NCI-H146 (cell line): ENCODE results near the gene RPSA.
"Not testable (repeated sequence)": the region's sequence is repeated elsewhere in the genome, so short reads cannot be mapped to it uniquely, and the experiment has no call there.

Experiments used
- DNase-seq: peaks from one replicate; lab custom pipeline; 2025; lab: John Stamatoyannopoulos, UW

The RPSA gene

DNA sequence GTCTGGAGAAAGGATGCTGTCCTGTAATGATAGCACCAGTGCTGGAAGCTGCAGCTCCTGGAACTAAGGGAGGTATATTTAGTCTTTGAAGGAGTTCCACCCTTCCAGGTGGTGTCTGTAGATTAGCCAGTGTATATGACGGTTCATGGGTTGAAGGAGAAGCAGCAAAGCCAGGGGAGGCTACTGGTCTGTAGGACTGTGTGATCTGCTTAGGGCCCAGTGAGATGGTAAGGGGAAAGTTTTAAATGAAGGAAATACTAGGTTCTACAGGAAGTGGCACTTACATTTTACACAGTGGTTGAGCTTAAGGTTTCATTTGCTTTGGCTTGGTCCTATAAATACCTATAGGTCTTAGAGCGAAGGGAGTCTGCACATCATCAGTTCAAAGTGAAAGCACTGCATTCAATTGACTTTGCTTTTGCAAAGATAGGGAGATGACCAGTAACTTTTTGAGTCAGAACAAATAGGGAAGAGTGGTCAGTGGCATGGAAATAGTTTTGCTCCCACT lies 17.7 kb upstream of the RPSA start:
- no peak for DNase-seq

DNA sequence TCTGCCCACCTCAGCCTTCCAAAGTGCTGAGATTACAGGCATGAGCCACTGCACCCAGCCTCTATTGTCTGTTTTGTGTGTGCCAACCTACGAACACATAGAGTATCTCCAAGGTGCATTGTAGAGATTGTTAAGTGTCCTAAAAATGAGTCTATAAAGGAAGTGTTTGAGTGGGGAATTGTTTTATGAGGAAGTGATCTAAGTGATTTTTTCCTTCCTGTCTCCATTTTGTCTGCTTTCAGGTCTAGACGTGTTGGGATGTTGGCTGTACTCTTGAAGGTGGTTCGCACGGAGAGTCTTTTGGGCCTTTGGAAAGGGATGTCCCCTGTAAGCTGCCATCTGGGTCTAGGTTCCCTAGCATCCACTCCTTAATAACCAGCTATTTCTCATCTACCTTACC lies 16.3 kb upstream of the RPSA start:
- DNase-seq = no peak

DNA sequence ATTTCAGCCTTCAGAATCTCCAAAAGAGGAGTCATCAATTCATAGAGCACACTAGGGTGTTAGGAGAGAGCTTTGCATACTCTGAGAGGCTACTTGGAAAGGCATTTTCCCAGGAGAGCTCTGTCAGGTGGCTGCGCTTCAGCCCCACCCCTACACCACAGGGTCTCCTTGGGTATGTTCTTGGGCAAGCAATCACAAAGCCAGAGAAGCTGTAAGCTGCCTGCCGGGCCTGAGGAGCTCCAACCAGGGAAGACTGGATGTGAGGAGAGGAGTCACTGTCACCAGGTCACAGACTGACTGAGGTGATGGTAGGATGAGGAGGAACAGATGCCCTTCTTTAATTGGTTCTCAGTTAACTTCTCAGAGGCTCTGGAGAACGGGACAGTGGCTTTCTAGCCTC lies 9.8 kb upstream of the RPSA start:
- DNase-seq = no peak

DNA sequence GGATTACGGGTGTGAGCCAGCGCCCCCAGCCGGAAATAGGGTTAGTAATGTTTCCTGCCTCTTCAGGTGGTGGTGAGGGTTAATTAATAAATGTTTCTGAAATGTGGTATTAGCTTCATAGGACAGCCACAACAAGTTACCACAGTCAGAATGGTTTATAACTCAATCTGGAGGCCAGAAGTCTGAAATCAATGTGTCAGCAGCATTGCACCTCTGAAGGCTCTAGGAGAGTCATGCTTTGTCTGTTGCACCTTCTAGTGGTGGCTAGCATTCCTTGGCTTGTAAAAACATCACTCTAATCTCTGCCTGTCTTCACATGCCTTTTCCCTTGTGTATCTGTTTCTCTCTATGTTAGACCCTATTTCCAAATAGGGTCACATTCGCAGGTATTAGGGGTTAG lies 7.8 kb upstream of the RPSA start:
- no peak for DNase-seq

DNA sequence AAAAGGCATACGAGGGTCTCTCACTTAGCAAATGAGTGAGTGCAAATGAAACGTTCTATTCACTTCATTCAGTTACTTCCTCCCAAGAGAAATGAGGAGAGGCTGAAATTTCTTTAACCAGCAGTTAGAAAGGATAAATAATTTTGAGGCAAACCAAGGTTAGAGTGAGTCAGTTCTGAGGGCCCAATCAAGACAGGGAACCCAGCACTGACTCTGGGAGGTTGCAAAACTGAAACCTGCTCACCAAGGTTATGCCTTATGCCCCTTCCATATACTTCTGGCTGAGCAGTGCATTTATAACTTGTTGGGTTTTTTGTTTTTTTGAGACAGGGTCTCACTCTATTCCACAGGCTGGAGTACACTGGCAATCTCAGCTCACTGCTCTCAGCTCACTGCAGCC lies 4.5 kb upstream of the RPSA start:
- no peak for DNase-seq

DNA sequence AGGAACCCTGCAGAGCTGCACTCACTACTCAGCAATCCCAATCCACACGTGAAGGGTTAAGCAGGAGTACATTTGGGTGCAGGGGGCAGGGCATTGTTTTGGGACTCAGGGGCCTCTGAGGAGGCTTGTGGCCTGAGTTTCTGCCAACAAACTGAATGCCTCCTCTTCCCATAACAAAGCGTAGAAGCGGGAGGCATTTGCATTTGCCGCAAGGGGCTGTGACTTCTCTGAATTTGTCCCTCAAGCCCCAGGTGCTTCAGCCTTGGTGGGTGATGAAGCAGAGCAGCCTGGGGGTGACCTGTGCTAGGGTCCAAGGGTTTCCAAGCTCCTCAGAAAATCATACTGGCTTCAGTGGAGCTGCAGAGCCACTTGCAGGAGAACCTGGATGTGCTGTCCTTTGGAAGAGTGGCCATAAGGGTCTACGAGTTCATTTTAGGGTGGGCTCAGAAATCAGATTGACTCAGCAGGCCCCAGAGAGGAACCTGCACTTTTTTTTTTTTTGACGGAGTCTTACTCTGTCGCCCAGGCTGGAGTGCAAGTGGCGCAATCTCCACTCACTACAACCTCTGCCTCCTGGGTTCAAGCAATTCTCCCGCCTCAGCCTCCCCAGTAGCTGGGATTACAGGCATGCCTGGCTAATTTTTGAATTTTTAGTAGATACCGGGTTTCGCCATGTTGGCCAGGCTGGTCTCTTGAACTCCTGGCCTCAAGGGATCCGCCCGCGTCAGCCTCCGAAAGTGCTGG lies 1.4 kb upstream of the RPSA start:
- no peak for DNase-seq

DNA sequence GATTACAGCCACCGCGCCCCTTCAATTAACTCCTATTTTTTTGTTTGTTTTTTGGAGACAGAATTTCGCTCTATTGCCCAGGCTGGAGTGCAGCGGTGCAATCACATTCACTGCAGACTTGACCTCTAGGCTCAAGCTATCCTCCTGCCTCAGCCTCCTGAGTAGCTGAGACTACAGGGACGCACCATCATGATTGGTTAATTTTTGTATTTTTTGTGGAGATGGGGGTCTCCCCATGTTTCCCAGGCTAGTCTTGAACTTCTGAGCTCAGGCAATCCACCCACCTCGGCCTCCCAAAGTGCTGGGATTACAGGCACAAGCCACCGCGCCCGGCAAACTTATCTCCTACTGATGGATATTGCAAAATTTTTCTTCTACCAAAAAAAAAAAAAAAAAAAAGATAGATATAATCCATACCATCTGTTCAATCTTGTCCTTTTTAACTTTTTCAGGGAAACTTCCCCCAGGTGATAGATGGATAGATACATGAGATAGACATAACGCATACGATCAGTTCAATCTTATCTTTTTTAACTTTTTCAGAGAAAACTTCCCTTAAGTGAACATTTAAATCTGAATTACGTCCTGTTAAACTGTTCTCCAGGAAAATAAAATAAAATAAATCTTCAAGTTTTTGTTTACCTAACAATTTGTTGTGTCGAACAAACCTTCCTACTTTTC lies 693 bp upstream of the RPSA start:
- DNase-seq = no peak

DNA sequence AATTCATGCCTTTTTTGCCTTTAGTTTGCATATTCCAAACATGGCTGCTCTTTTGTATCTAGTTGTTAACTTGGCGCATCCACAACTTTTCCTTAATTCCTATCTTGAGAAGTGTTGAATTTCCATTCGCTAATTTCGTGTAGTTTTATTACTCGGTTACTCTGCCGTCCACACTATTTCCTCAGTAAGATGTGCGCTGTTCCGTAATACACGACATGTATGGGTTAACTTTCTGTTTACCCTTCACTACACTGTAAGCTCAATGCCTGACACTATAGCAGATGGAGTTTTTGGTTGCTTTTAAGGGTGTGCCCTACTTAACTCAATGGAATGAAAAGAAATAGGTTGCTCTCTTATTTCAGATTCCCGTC lies 724 bp downstream of the RPSA start:
- no peak for DNase-seq

DNA sequence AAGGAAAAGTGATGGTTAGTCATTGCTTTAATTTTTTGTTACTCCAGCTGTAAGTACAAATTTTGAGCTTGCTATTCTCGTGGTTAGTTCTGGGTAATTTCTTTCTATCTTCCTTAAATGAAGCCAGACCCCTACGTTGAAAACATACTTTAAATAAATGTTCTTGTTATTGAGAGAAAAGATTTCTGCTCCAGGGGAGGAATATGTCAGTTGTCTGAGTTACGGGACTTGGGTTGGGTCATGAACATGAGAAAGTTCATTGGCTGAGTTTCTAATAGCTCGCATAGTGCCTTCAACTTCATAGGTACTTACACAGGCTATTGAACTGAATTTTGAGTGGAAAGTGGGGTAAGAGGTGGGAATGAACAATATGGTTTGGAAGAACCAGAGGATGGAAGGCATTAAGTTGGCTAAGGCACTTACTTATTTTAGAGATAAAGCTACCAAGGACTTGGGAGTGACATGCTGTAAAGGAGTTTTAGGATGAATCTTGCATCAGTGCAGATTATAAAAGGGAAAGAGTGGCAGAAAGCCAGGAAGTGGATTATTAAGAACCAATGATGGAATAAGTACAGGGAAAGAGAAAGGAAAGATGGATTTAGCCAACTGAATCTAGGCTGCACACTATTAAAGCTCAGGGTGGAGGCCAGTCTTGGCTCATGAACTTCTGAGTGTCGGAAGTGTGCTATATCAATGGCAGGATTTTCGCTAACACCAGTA lies 1.4 kb downstream of the RPSA start:
- no peak for DNase-seq

DNA sequence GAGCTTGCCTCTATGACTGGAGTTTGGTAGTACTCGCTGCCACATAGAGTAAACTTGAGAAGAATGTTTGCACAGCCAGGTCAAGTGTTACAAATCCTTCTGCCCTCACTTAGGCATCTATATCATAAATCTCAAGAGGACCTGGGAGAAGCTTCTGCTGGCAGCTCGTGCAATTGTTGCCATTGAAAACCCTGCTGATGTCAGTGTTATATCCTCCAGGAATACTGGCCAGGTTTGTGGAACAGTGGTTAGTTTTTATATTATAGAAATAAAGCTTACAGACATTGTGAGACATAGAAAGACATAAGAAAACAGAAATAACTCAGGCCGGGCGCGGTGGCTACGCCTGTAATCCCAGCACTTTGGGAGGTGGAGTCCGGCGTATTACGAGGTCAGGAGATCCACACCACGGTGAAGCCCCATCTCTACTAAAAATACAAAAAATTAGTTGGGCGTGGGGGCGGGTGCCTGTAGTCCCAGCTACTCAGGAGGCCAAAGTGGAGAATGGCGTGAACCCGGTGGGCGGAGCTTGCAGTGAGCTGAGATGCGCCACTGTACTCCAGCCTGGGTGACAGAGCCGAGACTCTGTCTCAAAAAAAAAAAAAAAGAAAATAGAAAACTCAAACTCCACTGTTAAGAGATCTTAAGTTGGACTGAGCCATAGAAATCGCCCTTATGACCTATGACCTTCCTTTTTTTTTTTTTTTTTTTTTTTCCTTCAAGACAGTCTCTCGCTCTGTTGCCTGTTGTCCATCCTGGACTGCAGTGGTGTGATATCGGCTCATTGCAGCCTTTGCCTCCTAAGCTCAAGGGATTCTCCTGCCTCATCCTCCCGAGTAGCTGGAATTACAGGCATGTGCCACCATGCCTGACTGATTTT lies 2.2 kb downstream of the RPSA start:
- no peak for DNase-seq

DNA sequence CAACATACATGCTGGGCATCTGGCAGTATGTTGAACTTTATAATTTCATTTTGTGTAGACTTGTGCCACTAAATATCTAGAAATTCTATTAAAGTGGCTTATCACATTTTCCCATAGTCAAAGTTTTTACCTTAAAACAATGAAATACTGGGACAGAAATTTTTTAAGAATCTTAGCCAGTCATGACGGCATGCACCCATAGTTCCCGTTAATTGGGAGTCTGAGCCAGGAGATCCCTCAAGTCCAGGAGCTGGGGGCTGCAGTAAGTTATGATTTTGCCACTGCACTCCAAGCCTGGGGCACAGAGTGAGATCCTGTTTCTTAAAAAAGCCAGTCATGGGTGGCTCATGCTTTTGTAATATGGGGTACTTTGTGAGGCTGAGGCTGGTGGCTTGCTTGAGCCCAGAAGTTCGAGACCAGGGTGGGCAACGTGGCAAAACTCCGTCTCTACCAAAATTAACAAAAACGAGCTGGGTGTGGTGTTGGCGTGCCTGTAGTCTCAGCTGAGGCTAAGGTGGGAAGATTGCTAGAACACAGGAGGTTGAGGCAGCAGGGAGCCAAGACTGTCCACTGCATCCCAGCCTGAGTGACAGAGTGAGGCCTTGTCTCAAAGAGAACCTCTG lies 3.1 kb downstream of the RPSA start:
- no peak for DNase-seq

DNA sequence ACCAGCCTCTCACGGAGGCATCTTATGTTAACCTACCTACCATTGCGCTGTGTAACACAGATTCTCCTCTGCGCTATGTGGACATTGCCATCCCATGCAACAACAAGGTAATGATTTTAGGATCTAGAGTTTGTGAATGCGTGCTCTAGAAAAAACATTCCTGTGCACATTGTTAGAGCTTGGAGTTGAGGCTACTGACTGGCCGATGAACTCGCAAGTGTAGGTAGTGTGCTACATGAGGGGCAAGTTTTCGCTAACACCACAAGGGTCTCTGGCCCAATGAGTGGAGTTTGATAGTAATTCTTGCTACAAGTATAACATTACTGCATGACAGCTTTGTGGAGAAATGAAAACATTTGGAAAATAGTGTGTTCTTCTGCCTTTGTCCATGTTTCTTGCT lies 4.4 kb downstream of the RPSA start:
- no peak for DNase-seq

DNA sequence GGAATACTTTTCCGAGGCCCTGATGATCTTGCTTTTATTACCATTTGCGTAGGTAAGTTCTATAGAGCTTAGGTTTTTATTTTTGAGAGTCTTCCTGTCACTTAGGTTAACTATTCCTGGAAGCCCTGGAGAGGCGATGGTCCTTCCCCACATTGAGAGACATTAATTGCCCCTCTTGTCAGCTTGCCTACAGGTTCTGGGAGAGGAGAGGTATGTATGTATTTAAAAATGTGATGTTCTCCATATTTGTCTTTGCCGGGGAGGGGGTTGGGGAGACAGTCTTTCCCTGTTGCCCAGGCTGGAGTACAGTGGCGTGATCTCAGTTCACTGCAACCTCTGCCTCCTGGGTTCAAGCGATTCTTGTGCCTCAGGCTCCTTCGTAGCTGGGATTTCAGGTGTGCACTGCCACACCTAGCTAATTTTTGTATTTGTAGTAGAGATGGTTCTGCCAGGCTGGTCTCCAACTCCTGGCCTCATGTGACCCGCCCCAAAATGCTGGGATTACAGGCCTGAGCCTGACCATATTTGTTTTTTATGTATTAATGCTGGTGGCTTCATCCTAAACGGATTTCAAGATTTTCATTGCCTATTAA lies 6.2 kb downstream of the RPSA start:
- no peak for DNase-seq

DNA sequence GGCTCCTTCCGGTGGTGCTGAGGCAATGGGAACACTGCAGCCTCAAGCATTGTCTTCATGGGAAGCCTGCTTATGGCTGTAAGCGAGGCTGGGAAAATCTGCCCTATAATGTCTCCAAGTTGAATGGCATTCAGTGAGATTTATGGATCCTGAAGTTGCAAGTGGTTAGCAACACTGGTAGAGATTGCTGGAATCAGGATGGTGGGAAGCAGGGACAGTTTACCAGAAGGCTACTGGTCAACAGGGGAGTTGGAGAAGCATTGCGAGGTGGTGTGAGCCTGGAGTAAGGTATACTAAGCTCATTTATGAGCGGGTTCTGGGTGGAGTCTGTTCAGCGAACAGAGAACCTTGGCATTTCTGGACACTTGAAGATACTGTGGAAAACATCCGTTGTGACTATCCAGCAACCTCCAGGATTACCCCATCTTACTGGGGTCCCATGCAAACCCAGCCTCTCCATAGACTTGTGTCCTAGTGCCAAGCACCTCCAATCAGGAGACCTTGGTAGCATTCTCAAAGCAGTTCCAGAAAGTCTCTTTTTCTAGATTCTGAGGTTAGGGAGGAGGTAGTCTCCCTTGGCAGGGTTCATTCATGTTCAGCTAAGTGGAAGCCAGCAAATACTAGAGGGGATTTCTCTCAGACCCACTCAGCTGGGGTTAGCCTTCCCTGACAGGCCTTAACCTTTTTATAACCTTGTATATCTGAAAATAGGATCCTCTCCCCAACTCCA lies 7.3 kb downstream of the RPSA start:
- DNase-seq = no peak

DNA sequence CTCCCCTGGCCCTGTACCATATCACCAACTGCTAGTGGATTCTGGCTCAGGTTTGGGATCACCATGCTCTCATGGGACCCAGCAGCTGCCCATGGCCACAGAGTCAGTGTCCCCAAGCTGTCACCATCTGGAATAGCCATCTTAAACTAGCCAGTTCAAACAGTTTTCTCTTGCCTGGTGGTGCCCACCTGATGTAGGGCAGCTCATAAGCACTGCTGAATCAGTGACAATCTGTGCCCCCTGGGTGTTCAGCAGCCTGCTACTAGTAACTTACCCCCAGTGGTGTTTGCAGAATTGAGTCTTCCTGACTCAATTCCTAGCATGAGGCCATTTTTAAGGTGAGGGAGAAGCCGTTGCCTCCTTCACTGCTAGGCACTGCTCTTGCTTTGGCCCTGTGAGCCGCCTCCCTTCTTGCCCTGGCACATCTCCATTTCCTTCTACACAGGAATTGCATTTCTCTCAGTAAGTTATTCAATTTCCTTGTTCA lies 7.9 kb downstream of the RPSA start:
- DNase-seq = no peak

DNA sequence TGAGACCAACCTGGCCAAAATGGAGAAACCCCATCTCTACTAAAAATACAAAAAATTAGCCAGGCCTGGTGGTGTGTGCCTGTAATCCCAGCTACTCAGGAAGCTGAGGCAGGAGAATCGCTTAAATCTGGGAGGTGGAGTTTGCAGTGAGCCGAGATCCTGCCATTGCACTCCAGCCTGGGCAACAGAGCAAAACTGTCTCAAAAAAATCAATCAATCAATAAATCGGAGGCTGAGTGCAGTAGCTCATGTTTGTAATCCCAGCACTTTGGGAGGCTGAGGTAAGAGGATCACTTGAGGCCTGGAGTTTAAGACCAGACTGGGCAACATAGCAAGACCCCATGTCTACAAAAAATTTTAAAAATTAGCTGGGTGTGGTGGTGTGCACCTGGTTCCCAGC lies 8.8 kb downstream of the RPSA start:
- not testable (repeated sequence) for DNase-seq

DNA sequence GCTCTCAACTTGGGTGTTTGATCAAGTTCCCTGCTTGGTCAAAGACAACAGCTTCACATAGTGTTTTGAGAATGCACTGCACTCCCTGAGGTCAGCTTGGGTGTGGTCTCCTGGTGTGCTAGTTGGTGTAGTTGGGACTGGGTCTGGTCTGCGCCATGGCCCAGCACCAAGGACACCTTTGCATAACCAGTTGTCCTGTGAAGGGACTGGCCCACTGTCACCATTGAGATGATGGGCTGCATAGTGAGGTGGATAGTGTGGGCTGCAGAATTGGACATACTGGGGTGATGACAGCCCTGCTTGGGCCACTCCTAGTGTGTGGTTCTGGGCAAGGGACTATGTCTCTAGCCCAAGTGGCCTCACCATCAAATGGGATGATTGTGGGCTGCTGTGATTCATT lies 9.5 kb downstream of the RPSA start:
- DNase-seq = no peak

DNA sequence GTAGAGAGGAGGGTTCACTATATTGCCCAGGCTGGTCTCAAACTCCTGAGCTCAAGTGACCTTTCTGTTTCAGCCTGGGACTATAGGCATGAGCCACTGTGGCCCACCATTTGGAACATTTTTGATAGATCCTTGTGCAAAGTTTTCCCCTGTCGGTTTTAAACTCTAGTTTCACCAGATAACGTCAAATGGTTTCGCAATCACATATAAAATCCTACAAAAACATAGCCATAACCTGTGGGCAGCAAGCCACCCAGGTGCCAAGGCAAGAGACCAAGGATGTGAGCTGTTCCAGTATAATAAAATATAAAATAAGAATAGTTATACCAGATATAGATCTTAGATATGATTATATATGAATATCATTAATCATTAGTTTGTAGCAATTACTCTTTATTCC lies 10.5 kb downstream of the RPSA start:
- DNase-seq = not testable (repeated sequence)

DNA sequence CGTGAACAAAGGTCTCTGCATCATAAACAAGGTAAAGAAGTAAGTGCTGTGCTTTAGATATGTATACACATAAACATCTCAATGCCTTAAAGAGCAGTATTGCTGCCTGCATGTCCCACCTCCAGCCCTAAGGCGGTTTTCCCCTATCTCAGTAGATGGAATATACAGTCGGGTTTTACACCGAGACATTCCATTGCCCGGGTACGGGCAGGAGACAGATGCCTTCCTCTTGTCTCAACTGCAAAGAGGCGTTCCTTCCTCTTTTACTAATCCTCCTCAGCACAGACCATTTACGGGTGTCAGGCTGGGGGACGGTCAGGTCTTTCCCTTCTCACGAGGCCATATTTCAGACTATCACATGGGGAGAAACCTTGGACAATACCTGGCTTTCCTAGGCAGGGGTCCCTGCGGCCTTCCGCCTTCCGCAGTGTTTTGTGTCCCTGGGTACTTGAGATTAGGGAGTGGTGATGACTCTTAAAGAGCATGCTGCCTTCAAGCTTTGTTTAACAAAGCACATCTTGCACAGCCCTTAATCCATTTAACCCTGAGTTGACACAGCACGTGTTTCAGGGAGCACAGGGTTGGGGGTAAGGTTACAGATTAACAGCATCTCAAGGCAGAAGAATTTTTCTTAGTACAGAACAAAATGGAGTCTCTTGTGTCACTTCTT lies 12.2 kb downstream of the RPSA start:
- not testable (repeated sequence) for DNase-seq
